ENCODE data around the gene TBL2.

GRCh38 chr7:73567140-73567539, 11.2 kb downstream of the TBL2 start:
- TF ChIP-seq CTCF (IDR thresholded peaks at IDR 0.05; ENCODE audit: insufficient read depth, low read length): no peak
- no peak for TF ChIP-seq SPI1 (IDR thresholded peaks at IDR 0.05; ENCODE audit: borderline replicate concordance, low read depth)
